ENCODE results near the gene ERFL.
"Not testable (repeated sequence)": the region's sequence is repeated elsewhere in the genome, so short reads cannot be mapped to it uniquely, and the experiment has no call there.

The ERFL gene

DNA sequence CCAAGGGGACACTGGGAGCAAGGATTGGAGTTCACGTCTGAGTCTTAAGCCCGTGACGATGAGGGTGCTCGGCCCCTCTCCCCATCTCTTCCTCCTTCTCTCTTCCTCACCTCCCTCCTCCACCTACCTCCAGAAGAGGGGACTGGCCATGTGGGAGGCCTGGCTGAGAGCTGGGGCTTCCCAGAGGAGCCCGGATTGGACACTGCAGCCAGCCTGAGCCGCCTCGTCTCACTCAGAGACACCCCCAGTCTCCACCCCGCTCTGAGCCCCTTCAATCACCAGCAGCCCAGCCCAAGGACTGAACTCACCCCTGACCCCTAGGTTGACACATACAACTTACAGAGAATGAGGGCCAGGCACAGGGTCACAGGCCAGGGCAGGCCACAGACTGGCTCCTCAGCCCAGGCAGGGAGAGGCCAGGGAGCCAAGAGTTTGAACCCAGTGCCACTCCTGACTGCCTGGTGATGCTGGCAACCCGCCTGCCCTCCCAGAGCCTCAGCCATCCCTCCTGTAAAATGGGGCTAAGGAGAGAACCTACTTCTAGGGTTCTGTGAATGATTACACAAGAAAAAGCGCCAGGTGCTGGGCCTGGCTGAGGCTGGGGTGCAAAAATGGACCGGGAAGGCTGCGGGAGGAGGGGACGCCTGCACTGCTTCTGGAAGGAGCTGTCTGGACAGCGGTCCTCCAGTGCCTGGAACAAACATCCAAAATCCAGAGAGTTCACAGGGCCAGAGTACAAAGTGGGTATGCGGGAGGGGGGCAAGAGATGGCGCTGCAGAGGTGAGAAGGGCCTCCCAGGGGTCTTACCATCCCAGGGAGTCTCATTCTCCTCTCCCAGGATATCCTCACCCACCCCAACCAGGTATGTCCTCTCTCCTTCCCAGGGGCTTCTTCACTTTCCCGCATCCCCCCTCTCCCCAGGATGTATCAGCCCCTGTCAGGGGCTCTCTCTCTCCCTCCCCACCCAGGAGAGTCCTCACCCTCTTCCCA is 50.0 kb downstream of the ERFL start:
- DNase-seq (ENCODE audit: low read depth in 2 of 2) = no peak

DNA sequence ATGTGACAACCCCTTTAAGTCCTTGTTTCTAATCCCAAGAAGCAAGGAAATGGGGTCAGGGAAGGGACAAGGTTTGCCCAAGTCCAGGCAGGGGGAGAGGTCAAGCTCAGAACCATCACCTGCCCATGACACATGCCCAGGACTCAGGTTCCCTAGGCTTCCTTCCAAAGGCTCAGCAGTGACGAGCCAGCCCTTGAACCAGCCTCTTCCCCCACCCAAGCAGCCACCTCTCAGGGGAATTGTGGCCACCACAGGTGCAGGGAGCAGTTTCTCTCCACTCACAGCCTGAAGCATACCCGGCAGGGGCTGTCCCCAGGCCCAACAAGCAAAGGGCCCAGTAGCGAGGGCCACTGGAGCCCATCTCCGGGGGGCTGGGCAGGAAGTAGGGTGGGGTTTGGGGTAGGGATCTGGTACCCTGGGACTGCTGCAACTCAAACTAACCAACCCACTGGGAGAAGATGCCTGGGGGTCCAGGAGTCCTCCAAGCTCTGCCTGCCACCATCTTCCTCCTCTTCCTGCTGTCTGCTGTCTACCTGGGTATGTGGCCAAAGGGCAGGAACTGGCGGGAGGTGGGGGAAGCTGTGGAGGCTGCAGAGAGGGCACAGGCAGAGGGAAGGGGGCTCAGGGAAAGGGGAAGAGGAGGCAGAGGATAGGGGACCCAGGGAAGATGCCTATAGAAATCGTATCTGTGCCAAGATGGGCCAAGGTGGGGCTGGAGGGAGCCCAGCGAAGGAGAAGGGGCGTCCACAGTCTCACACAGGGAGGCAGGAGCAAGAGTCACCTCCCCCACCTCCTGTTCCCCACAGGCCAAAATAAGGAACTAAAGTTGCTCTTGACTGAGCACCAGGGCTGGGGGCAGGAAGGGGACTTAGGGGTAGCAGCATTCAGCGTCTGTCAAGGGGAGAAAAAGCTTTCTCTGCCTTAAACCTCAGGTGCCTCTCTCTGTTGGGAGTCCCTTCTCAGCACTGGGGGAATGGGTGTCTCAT is 51.1 kb downstream of the ERFL start, which contains the start of gene CD79A:
TSS of gene CD79A (plus strand) at position 433 of the 986 bp plus-strand sequence. CDS start at position 459, 26 bp downstream.
- no peak for DNase-seq (ENCODE audit: low read depth in 2 of 2)

DNA sequence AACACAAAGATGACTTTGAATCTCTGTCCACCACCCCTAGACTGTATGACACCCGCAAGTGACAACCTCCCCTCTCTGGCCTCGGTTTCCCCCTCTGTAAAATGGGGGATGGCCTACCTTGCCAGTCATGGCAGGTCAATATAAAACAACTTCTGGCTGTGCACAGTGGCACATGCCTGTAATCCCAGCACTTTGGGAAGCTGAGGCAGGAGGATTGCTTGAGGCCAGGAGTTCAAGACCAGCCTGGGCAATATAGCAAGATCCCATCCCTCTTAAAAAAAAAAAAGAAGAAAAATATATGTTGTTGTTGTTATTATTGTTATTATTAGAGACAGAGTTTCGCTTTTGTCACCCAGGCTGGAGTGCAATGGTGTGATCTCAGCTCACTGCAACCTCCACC is 52.3 kb downstream of the ERFL start:
- DNase-seq (ENCODE audit: low read depth in 2 of 2) = not testable (repeated sequence)

DNA sequence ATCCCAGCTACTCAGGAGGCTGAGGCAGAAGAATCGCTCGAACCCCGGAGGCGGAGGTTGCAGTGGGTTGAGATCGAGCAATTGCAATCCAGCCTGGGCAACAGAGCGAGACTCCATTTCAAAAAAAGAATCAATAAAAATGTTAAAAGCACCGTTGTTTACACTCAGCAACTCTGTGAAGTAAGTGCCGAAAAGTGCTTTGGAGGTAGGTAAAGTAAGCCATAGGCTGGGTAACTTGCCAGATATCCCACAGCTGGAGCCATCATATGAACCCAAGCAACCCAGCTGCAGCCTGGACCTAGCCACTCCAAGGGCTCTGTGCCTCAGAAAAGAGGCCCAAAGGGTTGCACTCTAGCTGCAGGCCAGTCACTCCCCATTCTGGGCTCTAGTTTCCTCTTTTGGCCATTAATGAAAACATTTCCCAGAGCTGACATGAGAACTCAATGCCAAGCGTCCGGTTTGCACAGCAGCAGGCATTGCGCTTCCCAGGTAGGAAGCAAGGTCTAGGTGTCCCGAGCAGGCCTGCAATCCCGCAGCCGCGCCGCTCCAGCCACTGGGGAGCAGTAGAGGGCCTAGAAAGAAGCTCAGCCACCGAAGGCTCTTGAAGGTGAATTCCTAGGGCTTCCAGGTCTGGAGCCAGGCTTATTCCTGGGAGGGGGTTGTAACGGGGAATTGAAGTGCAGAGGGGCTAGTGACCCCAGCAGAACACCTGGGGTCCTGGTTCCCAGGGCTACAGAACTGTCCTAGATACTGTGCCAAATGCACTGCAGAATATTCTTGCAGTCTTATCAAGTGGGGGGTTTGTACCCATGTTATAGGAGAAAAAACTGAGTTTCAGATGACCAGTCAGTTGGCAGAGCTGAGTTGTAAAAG is 55.2 kb downstream of the ERFL start:
- DNase-seq (ENCODE audit: low read depth in 2 of 2) = peak in 1 of 2 donors; percentile 53

DNA sequence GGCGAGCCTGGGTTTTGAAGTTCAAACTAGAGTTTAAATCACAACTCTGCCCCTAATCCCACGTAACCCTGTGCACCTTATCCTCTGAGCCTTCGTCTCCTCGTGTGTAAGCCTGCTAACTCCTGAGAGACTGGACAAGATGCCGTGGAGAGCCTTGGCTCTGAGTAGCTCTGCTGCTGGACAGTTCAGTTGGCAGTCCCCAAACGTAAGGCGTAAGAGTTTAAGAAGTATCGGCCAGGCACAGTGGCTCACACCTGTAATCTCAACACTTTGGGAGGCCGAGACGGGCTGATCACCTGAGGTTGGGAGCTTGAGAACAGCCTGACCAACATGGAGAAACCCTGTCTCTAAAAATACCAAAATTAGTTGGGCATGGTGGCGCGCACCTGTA is 55.9 kb downstream of the ERFL start:
- no peak for DNase-seq (ENCODE audit: low read depth in 2 of 2)

DNA sequence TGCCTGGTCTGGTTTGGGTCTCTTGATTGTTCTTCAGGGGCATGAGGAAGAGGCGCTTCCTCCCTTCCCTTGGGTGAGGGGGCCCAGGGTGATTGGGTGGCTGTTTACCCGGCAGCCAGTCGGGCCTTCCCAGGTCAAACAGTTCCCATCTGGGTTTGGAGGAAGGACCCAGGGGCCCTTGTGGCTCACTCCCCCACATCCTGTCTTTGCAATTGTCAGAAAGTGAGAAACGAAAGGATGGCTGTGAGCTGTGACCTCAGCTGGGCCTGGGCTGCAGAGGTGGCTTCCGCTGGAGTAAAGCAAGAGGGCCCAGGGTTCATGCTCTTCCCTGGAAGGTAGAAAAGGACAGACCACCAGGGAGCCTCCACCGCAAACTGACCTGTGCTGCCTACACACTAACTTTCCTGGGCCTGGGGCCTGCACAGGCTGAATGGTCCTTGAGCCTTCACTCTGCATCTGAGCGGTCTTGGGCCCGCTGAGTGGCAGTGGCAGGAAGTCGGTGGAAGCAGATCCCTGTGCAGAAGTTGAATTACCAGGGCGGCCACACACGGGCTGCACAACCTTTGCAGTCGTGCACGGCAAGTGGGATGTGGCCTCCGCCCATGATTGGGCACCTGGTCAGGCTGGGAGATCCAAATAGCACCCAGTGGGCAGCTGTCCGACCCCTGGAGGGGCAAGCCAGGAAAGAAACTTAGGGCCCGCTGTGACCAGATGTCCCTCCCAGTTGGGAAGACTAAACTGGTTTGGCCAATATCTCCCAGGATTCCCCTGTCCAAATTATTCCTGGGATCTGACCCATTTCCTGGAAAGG is 56.5 kb downstream of the ERFL start:
- peak; percentile 59 to 69 for DNase-seq (ENCODE audit: low read depth in 2 of 2)

DNA sequence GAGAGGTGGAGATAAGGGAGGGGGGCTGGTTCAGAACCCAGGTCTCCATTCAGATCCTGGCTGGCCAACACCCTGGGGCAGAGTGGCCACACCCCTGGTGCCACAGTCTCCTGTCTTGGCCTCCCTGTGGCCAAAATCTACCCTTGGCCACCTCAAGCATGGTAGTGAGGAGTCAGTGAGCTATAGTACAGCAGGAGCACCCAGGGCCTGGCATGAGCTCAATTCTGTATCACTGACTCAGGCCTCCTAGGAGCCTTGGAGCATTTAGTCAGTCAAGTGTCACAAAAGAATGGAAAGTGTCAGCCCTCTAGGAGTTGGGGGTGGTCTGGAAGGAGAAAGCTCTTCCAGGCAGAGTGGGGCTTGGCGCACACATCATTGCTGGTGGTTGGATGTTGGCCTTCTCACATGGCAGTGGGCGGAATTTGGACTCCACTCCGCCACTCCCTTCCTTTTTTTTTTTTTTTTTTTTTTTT is 57.8 kb downstream of the ERFL start:
- DNase-seq (ENCODE audit: low read depth in 2 of 2) = no peak

DNA sequence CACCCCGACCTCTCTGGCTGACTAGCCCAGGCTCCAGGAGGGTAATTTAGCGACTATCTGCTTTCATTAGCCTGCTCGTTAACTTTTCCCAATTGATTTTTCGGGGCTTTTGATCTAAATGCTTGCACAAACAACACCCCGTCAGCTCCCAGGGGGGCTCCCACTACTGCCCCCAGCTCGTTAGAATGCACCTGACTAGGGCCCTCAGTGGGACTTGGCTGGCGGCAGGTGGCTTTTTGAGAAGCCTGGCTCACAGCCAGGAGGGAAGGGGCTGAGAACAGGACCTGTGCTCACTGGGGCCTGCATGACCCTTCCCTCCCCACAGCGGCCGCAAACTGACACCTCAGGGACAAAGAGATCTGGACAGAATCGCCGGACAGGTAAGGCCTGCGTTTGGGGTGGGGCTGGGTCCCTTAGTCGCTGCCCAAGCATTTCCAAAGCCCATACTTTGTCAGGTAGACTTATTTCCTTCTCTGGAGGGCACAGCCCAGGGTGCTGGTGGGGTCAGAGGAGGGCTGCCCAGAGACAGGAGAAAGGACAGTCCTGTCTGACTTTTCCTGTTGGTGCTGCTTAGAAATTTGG is 58.8 kb downstream of the ERFL start:
- DNase-seq (ENCODE audit: low read depth in 2 of 2) = no peak

DNA sequence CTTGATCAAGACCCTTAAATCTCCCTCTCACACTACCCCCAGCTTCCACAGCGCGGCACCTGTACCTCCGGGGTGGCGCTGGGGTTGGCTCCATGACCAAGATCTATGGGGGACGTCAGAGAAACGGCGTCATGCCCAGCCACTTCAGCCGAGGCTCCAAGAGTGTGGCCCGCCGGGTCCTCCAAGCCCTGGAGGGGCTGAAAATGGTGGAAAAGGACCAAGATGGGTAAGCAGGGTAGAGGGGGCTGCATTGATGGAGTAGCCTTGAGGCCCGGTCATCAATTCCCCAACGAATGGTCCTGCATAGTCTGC is 59.3 kb downstream of the ERFL start:
- no peak for DNase-seq (ENCODE audit: low read depth in 2 of 2)

DNA sequence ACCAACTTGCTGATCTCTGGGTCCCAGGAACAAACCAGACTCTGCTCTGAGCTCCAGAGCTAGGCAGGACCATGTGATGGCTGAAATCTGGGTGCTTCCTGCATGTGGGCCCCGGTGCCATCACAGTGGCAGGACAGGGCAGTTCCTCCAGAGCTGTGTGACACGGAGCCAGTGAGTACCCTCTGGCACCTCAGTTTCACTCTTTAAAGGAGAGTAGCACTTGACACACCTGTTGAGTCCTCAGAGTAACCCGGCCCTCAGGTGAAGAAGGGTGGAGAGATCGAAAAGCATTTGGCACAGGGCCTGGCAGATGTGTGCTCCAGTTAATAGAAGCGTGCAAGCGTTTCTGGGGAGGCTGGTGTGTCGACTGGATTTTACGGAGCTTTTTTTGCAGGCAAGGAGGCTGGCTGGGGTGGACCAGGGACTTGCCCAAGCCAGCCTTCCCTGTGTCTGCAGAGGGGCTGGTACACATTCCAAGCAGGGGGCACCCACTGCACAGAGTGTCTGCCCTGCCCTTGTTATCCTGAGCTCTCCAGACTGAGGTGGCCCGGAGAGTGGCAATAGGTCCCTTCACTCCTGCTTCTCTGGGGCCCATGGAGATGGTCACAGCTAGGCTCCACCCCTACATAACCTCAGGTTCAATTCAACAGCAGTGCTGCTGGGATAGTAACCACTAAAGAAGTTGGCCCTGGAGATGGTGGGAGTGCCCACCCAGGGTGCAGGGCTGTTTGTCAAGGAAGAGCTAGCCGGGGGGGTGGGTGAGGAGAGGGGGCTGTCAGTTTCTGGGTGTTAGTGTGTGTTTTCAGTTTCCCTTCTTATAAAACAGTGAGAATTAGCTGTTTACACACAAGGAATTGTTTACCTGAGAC is 59.9 kb downstream of the ERFL start:
- DNase-seq (ENCODE audit: low read depth in 2 of 2) = no peak

DNA sequence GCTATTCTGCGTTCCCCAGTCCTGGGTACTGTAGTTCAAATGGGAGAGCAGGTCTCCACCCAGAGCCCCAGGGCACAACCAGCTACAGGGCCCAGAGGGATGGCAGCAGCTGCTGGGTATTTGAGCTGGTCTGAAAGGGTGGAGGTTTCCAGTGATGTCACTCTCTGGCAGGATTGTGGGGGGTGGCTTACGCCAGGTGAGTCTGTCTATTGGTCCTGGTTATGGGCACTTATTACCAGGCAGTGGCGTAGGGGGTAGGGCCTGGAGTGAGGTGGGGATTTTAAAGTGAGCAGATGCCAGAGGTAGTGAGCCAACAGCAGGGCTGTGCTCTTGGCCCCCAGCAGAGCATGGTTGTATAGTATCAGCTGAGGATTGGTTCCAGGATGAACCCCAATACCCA is 62.0 kb downstream of the ERFL start:
- no peak for DNase-seq (ENCODE audit: low read depth in 2 of 2)

DNA sequence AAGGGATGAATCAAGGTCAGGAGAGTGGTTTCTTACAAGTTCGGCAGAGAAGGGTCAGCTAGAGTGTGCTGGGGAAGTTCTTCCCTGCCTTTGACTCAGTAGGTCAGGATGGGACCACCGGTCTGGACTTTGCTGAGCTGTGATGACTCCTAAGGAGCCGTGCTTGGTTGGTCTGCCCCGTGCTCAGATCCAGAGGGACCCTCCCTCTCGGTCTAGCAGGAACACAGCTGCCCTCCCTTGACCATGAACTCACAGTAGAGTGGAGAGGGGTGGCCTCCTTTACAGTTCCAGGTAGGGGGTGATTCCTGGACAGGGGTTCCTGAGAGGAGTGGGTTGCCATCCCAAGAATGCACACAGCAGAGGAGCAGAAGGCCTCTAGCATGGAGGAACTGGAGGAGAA is 63.9 kb downstream of the ERFL start:
- DNase-seq (ENCODE audit: low read depth in 2 of 2) = no peak

DNA sequence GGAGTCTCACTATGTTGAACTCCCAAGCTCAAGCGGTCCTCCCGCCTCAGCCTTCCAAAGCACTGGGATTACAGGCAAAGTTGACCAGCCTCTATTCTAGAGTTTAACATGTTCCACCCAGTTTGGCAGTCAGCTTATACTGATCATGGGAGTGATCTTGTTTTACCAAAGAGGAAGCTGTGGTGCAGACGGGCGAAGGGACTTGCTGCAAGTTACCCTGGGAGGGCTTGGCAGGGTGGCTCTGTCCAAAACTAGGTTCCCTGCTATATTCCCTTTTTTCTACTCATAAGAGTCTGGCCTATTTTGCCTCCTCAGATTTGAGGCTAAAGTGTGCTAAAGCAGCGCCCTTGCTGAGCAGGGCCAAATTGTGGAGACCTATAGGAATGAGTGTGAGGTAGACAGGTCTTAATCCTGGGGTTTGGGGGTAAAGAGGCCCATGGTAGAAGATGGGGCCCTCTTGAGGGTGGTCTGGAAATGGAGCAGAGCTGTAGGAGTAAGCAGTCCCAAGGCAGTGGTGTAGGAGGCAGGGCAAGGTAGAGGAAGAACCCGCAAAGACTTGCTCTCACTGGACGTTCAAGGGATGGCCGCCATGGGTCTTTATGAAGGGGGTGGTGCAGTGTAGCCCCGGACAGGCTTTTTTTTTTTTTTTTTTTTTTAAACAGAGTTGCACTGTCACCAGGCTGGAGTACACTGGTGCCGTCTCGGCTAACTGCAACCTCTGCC is 64.9 kb downstream of the ERFL start:
- DNase-seq (ENCODE audit: low read depth in 2 of 2) = no peak

DNA sequence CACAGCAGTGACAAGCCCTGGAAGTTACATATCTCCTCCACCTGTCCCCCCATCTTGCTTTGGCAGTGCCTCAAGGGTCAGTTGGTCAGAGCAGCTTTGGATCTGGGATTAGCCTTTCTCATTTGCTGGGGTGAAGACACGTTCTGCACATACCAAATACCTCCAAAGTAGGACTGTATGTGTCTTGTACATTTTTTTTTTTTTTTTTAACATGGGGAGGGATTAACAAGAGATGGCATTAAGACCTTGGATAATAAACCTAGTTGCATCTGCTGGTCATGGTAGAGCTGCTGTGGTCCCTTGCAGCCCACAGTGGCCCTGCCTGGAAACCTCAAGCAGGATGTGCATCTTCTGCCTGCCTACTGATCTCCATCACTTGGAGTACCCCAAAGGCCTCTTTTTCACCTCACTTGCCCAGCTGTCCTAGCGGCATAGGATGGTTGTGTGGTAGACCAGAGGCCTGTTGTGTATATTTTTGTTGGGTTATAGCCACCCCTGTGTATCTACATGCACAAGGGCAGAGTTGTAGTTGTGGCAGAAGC is 65.7 kb downstream of the ERFL start:
- DNase-seq (ENCODE audit: low read depth in 2 of 2) = no peak

DNA sequence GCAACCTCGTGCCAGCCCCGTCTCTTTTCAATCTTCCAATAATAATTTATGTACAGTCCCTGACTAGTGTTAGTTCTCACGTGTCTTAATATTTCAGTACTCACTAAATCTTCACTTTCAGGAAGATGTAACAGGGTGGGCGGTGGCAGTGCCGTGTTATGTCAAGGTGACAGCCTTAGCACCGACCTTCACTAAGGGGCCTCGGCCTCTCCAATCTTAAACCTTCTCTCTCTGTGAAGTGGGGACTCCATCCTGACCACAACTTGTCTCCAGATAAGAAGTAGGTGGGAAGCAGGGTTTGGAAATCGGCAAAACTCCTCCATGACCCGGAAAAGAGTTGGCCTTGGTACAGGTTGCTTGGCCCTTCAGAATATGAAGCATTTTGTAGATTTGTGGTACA is 66.4 kb downstream of the ERFL start:
- no peak for DNase-seq (ENCODE audit: low read depth in 2 of 2)

DNA sequence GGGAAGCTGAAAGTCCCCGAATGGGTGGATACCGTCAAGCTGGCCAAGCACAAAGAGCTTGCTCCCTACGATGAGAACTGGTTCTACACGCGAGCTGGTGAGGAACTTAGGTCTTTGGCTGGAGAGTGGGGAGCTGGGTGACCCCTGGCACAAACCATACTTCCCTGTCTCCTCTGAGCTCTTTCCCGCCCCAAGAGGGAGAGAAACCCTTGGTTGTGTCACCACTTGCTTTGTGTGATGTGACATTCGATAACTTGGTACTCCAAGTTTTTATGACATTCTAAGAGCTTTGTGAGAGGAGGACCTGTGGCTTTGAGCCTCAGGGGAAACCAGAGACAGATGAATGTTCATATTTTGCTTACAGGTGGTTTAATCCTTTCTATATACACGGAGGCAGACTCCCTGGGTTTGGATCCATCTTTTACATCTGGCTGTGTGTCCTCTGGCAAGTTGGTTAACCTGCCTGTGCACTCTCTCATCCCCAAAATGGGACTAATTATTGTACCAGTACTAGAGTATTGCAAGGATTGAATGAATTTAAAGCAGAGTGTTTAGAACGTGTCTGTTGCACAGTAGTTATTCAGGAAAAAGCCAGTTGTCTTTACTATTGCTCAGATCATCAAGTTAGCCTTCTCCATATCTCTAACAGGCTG is 67.0 kb downstream of the ERFL start:
- DNase-seq (ENCODE audit: low read depth in 2 of 2) = no peak

DNA sequence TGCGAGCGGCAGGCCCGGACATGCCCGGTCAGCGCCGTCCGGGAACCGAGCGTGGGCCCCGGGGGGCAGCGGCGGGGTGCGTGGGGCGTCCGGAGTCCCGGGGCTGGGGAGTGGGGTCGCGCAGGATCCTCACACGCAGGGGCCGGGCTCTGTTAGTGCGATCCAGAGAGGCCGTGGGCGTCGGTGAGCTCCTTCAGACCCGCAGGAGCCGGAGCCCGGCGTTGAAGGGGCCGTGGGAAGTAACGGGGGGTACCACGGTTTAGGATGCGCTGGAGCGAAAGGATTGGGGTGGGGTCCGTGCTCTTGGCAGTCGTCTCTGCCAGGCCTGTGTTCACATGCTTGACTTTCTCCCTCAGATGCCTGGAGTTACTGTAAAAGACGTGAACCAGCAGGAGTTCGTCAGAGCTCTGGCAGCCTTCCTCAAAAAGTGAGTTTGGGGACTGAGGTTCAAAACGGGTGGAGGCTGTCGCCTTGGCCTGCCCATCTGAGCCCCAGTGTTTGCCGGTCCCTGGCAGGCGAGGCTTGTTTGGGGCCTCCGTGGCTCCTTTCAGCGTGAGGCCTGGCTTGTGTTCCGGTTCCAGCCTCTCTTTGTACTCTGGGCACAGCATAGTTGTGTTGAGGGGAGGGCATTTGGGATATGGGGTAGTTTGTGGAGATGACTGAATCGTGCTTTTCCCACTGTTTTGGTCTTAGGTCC is 67.7 kb downstream of the ERFL start:
- DNase-seq (ENCODE audit: low read depth in 2 of 2) = no peak

Measured in stimulated activated CD4-positive, alpha-beta T cell treated with anti-CD3 and anti-CD28 coated beads, Interleukin-15, amount 100 ng/mL, for 48 hours (primary cell).